HEK293 (cell line): Measurements from ENCODE around the gene DCTN3.

Source experiments
- AEBP2 ChIP-seq: fragments of 450-650 bp; formaldehyde crosslinking; IDR thresholded peaks from 2 replicates; pipeline ENCODE4 v1.5.1; 2016; ENCODE audit warnings: missing biosample characterization, missing genetic modification characterization, borderline replicate concordance
- HIC1 ChIP-seq: fragments of 450-650 bp; formaldehyde crosslinking; IDR thresholded peaks from 2 replicates; pipeline ENCODE4 v1.5.1; 2016; ENCODE audit warnings: missing biosample characterization, missing genetic modification characterization
- IKZF3 ChIP-seq: fragments of 450-650 bp; IDR thresholded peaks from 2 replicates; pipeline ENCODE4 v1.5.0; 2018; ENCODE audit warnings: missing biosample characterization, mild to moderate bottlenecking, missing genetic modification characterization, moderate library complexity
- KLF1 ChIP-seq: fragments of 450-650 bp; formaldehyde crosslinking; IDR thresholded peaks from 2 replicates; pipeline ENCODE4 v1.5.1; 2016; ENCODE audit warnings: missing biosample characterization, missing genetic modification characterization
- KLF16 ChIP-seq: fragments of 450-650 bp; formaldehyde crosslinking; IDR thresholded peaks from 2 replicates; pipeline ENCODE4 v1.5.1; 2017; ENCODE audit warnings: missing biosample characterization, missing genetic modification characterization
- MEIS1 ChIP-seq: sonication (generic); formaldehyde crosslinking; IDR thresholded peaks from 2 replicates; pipeline ENCODE4 v1.8.1; 2022; ENCODE audit warnings: missing genetic modification reagents, mild to moderate bottlenecking, borderline replicate concordance
- OVOL3 ChIP-seq: fragments of 450-650 bp; formaldehyde crosslinking; IDR thresholded peaks from 2 replicates; pipeline ENCODE4 v1.5.1; 2016; ENCODE audit warnings: missing biosample characterization, missing genetic modification characterization
- PRDM1 ChIP-seq: fragments of 450-650 bp; formaldehyde crosslinking; IDR thresholded peaks from 2 replicates; pipeline ENCODE4; 2016; ENCODE audit warnings: missing biosample characterization, missing genetic modification characterization
- REPIN1 ChIP-seq: fragments of 450-650 bp; formaldehyde crosslinking; IDR thresholded peaks from 2 replicates; pipeline ENCODE4 v1.5.1; 2017; ENCODE audit warnings: missing biosample characterization, missing genetic modification characterization, low read depth
- TSHZ1 ChIP-seq: fragments of 450-650 bp; formaldehyde crosslinking; IDR thresholded peaks from 2 replicates; pipeline ENCODE4 v1.5.1; 2016; ENCODE audit warnings: missing biosample characterization, missing genetic modification characterization, borderline replicate concordance
- YY2 ChIP-seq: fragments of 450-650 bp; formaldehyde crosslinking; IDR thresholded peaks from 2 replicates; pipeline ENCODE4 v1.5.1; 2016; ENCODE audit warnings: missing biosample characterization, missing genetic modification characterization
- ZBTB26 ChIP-seq: fragments of 450-650 bp; formaldehyde crosslinking; optimal IDR thresholded peaks from 2 replicates; pipeline ENCODE3; 2016; ENCODE audit warnings: missing biosample characterization, mild to moderate bottlenecking, missing genetic modification characterization
- ZBTB7A ChIP-seq: fragments of 450-650 bp; formaldehyde crosslinking; IDR thresholded peaks from 2 replicates; pipeline ENCODE4 v1.5.1; 2016; ENCODE audit warnings: low read depth, missing biosample characterization, missing genetic modification characterization
- ZFP69B ChIP-seq: fragments of 450-650 bp; formaldehyde crosslinking; IDR thresholded peaks from 2 replicates; pipeline ENCODE4 v1.5.1; 2016; ENCODE audit warnings: missing biosample characterization, missing genetic modification characterization
- ZNF133 ChIP-seq: fragments of 450-650 bp; formaldehyde crosslinking; IDR thresholded peaks from 2 replicates; pipeline ENCODE4 v1.5.1; 2016; ENCODE audit warnings: missing biosample characterization, missing genetic modification characterization
- ZNF157 ChIP-seq: fragments of 450-650 bp; formaldehyde crosslinking; IDR thresholded peaks from 2 replicates; pipeline ENCODE4 v1.5.1; 2016; ENCODE audit warnings: missing biosample characterization, missing genetic modification characterization
- ZNF2 ChIP-seq: fragments of 450-650 bp; formaldehyde crosslinking; IDR thresholded peaks from 2 replicates; pipeline ENCODE4 v1.5.1; 2016; ENCODE audit warnings: missing biosample characterization, missing genetic modification characterization
- ZNF202 ChIP-seq: fragments of 450-650 bp; formaldehyde crosslinking; IDR thresholded peaks from 2 replicates; pipeline ENCODE4 v1.5.1; 2016; ENCODE audit warnings: missing biosample characterization, missing genetic modification characterization, borderline replicate concordance
- ZNF239 ChIP-seq: fragments of 450-650 bp; formaldehyde crosslinking; IDR thresholded peaks from 2 replicates; pipeline ENCODE4 v1.5.1; 2016; ENCODE audit warnings: missing biosample characterization, missing genetic modification characterization
- ZNF335 ChIP-seq: fragments of 450-650 bp; formaldehyde crosslinking; conservative IDR thresholded peaks from 2 replicates; pipeline ENCODE4 v1.5.1; 2016; ENCODE audit warnings: missing biosample characterization, missing genetic modification characterization
- ZNF473 ChIP-seq: fragments of 450-650 bp; formaldehyde crosslinking; IDR thresholded peaks from 2 replicates; pipeline ENCODE4 v1.5.1; 2017; ENCODE audit warnings: missing biosample characterization, missing genetic modification characterization
- ZNF529 ChIP-seq: fragments of 450-650 bp; formaldehyde crosslinking; IDR thresholded peaks from 2 replicates; pipeline ENCODE4 v1.5.1; 2017; ENCODE audit warnings: missing genetic modification characterization, missing biosample characterization; ENCODE audit not compliant: insufficient replicate concordance
- ZNF560 ChIP-seq: fragments of 450-650 bp; formaldehyde crosslinking; IDR thresholded peaks from 2 replicates; pipeline ENCODE4 v1.5.1; 2017; ENCODE audit warnings: missing biosample characterization, missing genetic modification characterization, borderline replicate concordance
- ZNF600 ChIP-seq: fragments of 450-650 bp; formaldehyde crosslinking; IDR thresholded peaks from 2 replicates; pipeline ENCODE4 v1.5.1; 2016; ENCODE audit warnings: missing biosample characterization, missing genetic modification characterization
- ZNF626 ChIP-seq: fragments of 450-650 bp; sonication (Bioruptor Pico); formaldehyde crosslinking; IDR thresholded peaks from 2 replicates; pipeline ENCODE4 v1.5.1; 2018; ENCODE audit warnings: missing biosample characterization, missing genetic modification characterization, inconsistent platforms
- ZNF629 ChIP-seq: fragments of 450-650 bp; formaldehyde crosslinking; IDR thresholded peaks from 2 replicates; pipeline ENCODE4 v1.5.1; 2017; ENCODE audit warnings: missing biosample characterization, missing genetic modification characterization
- ZNF670 ChIP-seq: fragments of 450-650 bp; formaldehyde crosslinking; IDR thresholded peaks from 2 replicates; pipeline ENCODE4 v1.5.1; 2016; ENCODE audit warnings: missing biosample characterization, missing genetic modification characterization, low read depth
- ZNF704 ChIP-seq: fragments of 450-650 bp; formaldehyde crosslinking; IDR thresholded peaks from 2 replicates; pipeline ENCODE4 v1.5.1; 2016; ENCODE audit warnings: missing biosample characterization, missing genetic modification characterization
- ZNF707 ChIP-seq: fragments of 450-650 bp; formaldehyde crosslinking; IDR thresholded peaks from 2 replicates; pipeline ENCODE4 v1.5.1; 2016; ENCODE audit warnings: missing biosample characterization, missing genetic modification characterization
- ZNF747 ChIP-seq: fragments of 450-650 bp; formaldehyde crosslinking; IDR thresholded peaks from 2 replicates; pipeline ENCODE4 v1.5.1; 2016; ENCODE audit warnings: missing biosample characterization, missing genetic modification characterization
- ZNF777 ChIP-seq: fragments of 450-650 bp; formaldehyde crosslinking; IDR thresholded peaks from 2 replicates; pipeline ENCODE4 v1.5.1; 2017; ENCODE audit warnings: missing biosample characterization, missing genetic modification characterization, borderline replicate concordance
- ZSCAN23 ChIP-seq: fragments of 450-650 bp; formaldehyde crosslinking; IDR thresholded peaks from 2 replicates; pipeline ENCODE4 v1.5.1; 2016; ENCODE audit warnings: missing biosample characterization, missing genetic modification characterization
- ZSCAN30 ChIP-seq: fragments of 450-650 bp; IDR thresholded peaks from 2 replicates; pipeline ENCODE4 v1.5.1; 2018; ENCODE audit warnings: missing biosample characterization, mild to moderate bottlenecking, missing genetic modification characterization, moderate library complexity

DCTN3 gene

GRCh38 chr9:34591248-34591916 lies 28.9 kb downstream of the DCTN3 start (continued):
- TF ChIP-seq HIC1, result no peak
- TF ChIP-seq KLF1 (tag by site-specific recombination), result no peak
- no peak for TF ChIP-seq ZNF629 (tag by site-specific recombination)
- TF ChIP-seq ZNF600 (tag by site-specific recombination), result peak; percentile 68; the same call in 1 of the 2 replicates
- no peak for TF ChIP-seq ZNF529
- TF ChIP-seq ZNF157 (tag by site-specific recombination), result no peak
- TF ChIP-seq ZSCAN23 (tag by site-specific recombination), result no peak
- no peak for TF ChIP-seq ZNF704
- no peak for TF ChIP-seq ZNF670 (tag by site-specific recombination)
- no peak for TF ChIP-seq ZNF707 (tag by site-specific recombination)
- no peak for TF ChIP-seq ZNF560 (tag by site-specific recombination)
- no peak for TF ChIP-seq ZNF777
- no peak for TF ChIP-seq ZBTB7A
- TF ChIP-seq ZFP69B, result no peak
- no peak for TF ChIP-seq ZNF239 (tag by site-specific recombination)
- TF ChIP-seq REPIN1 (tag by site-specific recombination), result no peak
- no peak for TF ChIP-seq ZNF473
- TF ChIP-seq OVOL3 (tag by site-specific recombination), result no peak
- TF ChIP-seq ZNF747 (tag by site-specific recombination), result no peak
- no peak for TF ChIP-seq MEIS1 (CRISPR knock-in tag)
- no peak for TF ChIP-seq ZNF626 (tag by site-specific recombination)
- peak; percentile 51; the same call in 1 of the 2 replicates for TF ChIP-seq ZSCAN30 (tag by site-specific recombination)
- no peak for TF ChIP-seq ZNF202 (tag by site-specific recombination)
- peak; percentile 40 for TF ChIP-seq ZNF335 (tag by site-specific recombination)
- no peak for TF ChIP-seq PRDM1 (tag by site-specific recombination)
- TF ChIP-seq ZBTB26 (tag by site-specific recombination), result peak; percentile 64
- TF ChIP-seq AEBP2 (tag by site-specific recombination), result no peak
- no peak for TF ChIP-seq YY2 (tag by site-specific recombination)
- peak; percentile 36; the same call in 1 of the 2 replicates for TF ChIP-seq IKZF3 (tag by site-specific recombination)
- no peak for TF ChIP-seq KLF16 (tag by site-specific recombination)
- TF ChIP-seq ZNF2, result peak; percentile 99
- no peak for TF ChIP-seq ZNF133 (tag by site-specific recombination)
- TF ChIP-seq TSHZ1, result no peak
